Left forelimb (tissue), 1 donor: ENCODE measurements around the gene ESPNL.
"Not testable (repeated sequence)": the region's sequence is repeated elsewhere in the genome, so short reads cannot be mapped to it uniquely, and the experiment has no call there.

Source experiments
- DNase-seq: peaks from one replicate; pipeline ENCODE4 v3.0.0-alpha.2; 2018; ENCODE audit warnings: low spot score

Gene ESPNL

GRCh38 chr2:238114851-238115660 is 14.9 kb downstream of the ESPNL start:
- DNase-seq = no peak

- DNase-seq = not testable (repeated sequence)
Observed at GRCh38 chr2:238115709-238116108, 15.6 kb downstream of the ESPNL start.

GRCh38 chr2:238116298-238117198 is 16.4 kb downstream of the ESPNL start:
- DNase-seq = no peak

GRCh38 chr2:238117199-238118154 is 17.3 kb downstream of the ESPNL start:
- DNase-seq = no peak

GRCh38 chr2:238119756-238120462 is 19.8 kb downstream of the ESPNL start:
- DNase-seq = no peak

GRCh38 chr2:238120463-238121298 is 20.5 kb downstream of the ESPNL start:
- DNase-seq = no peak

- DNase-seq = no peak
Observed at GRCh38 chr2:238121511-238122286, 21.6 kb downstream of the ESPNL start.

- DNase-seq = no peak
Observed at GRCh38 chr2:238122287-238123217, 22.4 kb downstream of the ESPNL start.

GRCh38 chr2:238123218-238123971 is 23.3 kb downstream of the ESPNL start:
- no peak for DNase-seq

- DNase-seq = no peak
Observed at GRCh38 chr2:238123991-238124470, 23.9 kb downstream of the ESPNL start.

GRCh38 chr2:238124488-238125126 is 24.5 kb downstream of the ESPNL start:
- no peak for DNase-seq

GRCh38 chr2:238125127-238125885 is 25.2 kb downstream of the ESPNL start:
- no peak for DNase-seq

GRCh38 chr2:238126338-238126737 is 26.2 kb downstream of the ESPNL start:
- DNase-seq = no peak

- DNase-seq = no peak
Observed at GRCh38 chr2:238126775-238127164, 26.6 kb downstream of the ESPNL start.

GRCh38 chr2:238127165-238128060 is 27.3 kb downstream of the ESPNL start:
- no peak for DNase-seq
